HL-60 (cell line): ENCODE measurements around the gene CSRP2.

Experiments
- DNase-seq, 2 experiments: peaks; one replicate each; pipeline ENCODE4 v3.0.0-alpha.2; 2010 to 2020; ENCODE audit warnings: low read depth in 1 of 2, low spot score in 1 of 2
- H3K27ac ChIP-seq: fragments of 250-450 bp; sonication (Bioruptor Pico); replicated peaks from 2 replicates; pipeline ENCODE4 v1.5.1; 2020; ENCODE audit warnings: mild to moderate bottlenecking, moderate library complexity
- H3K27me3 ChIP-seq: fragments of 250-450 bp; sonication (Bioruptor Pico); 2 replicates; pipeline ENCODE4 v1.5.1; 2021; ENCODE audit warnings: mild to moderate bottlenecking, moderate library complexity; ENCODE audit not compliant: insufficient read depth, poor library complexity, severe bottlenecking
- H3K4me3 ChIP-seq: replicated peaks from 2 replicates; pipeline ENCODE4 v1.5.1; 2011; ENCODE audit warnings: mild to moderate bottlenecking, control low read depth, low read length; ENCODE audit not compliant: insufficient read depth
- CTCF ChIP-seq: IDR thresholded peaks from one replicate; pipeline ENCODE4 v1.5.1; 2011; ENCODE audit warnings: low read length, control low read depth, inconsistent platforms; ENCODE audit not compliant: insufficient read depth
- GABPA ChIP-seq: IDR thresholded peaks from 2 replicates; pipeline ENCODE4 v1.6.1; 2012; ENCODE audit warnings: low read depth
- POLR2AphosphoS5 ChIP-seq: IDR thresholded peaks from 2 replicates; pipeline ENCODE4 v1.6.1; 2012; ENCODE audit warnings: low read depth
- REST ChIP-seq: IDR thresholded peaks from 2 replicates; pipeline ENCODE4 v1.6.1; 2012; ENCODE audit warnings: low read depth; ENCODE audit not compliant: insufficient replicate concordance
- SPI1 ChIP-seq: IDR thresholded peaks from 2 replicates; pipeline ENCODE4 v1.6.1; 2012; ENCODE audit warnings: low read depth, mild to moderate bottlenecking, borderline replicate concordance

Gene CSRP2

GRCh38 chr12:76891609-76892008 lies 12.8 kb upstream of the CSRP2 start:
- H3K27me3 ChIP-seq = no peaks in the 10 kb centered on the region
- no peak overlapping the region for H3K4me3 ChIP-seq
- no peak for TF ChIP-seq REST
- no peak for TF ChIP-seq SPI1
- TF ChIP-seq POLR2AphosphoS5 = no peak
- no peak for TF ChIP-seq CTCF
- TF ChIP-seq GABPA = no peak
- no peak overlapping the region for H3K27ac ChIP-seq
- no peak for DNase-seq

- no peaks in the 10 kb centered on the region for H3K27me3 ChIP-seq
- no peak for DNase-seq
- H3K27ac ChIP-seq = no peak overlapping the region
- H3K4me3 ChIP-seq = no peak overlapping the region
- TF ChIP-seq REST (no peak), SPI1 (no peak), POLR2AphosphoS5 (no peak), GABPA (no peak), CTCF (no peak)
Observed at GRCh38 chr12:76890151-76891143, 11.6 kb upstream of the CSRP2 start.

GRCh38 chr12:76888775-76889174 lies 10.0 kb upstream of the CSRP2 start:
- TF ChIP-seq CTCF = no peak
- TF ChIP-seq GABPA = no peak
- no peak for TF ChIP-seq REST
- no peak for TF ChIP-seq SPI1
- TF ChIP-seq POLR2AphosphoS5 = no peak
- DNase-seq = no peak
- Histone ChIP-seq H3K27me3 (no peaks in the 10 kb centered on the region), H3K4me3 (no peak overlapping the region), H3K27ac (no peak overlapping the region)
